ENCODE measurements around the gene GALNT18.

Gene GALNT18

GRCh38 chr11:11525283-11525682 is 96.5 kb downstream of the GALNT18 start:
- Histone ChIP-seq H3K27ac (replicated peaks) (no peak overlapping the region), H3K4me3 (replicated peaks; ENCODE audit: insufficient read depth, low read length) (no peak overlapping the region), H3K27me3 (ENCODE audit: insufficient read depth, poor library complexity, severe bottlenecking) (no peaks in the 10 kb centered on the region)
- DNase-seq (ENCODE audit: low read depth in 1 of 2, low spot score in 1 of 2) = no peak
- TF ChIP-seq, protein P1, sequence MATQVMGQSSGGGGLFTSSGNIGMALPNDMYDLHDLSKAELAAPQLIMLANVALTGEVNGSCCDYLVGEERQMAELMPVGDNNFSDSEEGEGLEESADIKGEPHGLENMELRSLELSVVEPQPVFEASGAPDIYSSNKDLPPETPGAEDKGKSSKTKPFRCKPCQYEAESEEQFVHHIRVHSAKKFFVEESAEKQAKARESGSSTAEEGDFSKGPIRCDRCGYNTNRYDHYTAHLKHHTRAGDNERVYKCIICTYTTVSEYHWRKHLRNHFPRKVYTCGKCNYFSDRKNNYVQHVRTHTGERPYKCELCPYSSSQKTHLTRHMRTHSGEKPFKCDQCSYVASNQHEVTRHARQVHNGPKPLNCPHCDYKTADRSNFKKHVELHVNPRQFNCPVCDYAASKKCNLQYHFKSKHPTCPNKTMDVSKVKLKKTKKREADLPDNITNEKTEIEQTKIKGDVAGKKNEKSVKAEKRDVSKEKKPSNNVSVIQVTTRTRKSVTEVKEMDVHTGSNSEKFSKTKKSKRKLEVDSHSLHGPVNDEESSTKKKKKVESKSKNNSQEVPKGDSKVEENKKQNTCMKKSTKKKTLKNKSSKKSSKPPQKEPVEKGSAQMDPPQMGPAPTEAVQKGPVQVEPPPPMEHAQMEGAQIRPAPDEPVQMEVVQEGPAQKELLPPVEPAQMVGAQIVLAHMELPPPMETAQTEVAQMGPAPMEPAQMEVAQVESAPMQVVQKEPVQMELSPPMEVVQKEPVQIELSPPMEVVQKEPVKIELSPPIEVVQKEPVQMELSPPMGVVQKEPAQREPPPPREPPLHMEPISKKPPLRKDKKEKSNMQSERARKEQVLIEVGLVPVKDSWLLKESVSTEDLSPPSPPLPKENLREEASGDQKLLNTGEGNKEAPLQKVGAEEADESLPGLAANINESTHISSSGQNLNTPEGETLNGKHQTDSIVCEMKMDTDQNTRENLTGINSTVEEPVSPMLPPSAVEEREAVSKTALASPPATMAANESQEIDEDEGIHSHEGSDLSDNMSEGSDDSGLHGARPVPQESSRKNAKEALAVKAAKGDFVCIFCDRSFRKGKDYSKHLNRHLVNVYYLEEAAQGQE (IDR thresholded peaks at IDR 0.05; ENCODE audit: insufficient replicate concordance, low read depth) = no peak
- TF ChIP-seq GABPA (IDR thresholded peaks at IDR 0.05; ENCODE audit: low read depth) = no peak
- no peak for TF ChIP-seq SPI1 (IDR thresholded peaks at IDR 0.05; ENCODE audit: borderline replicate concordance, low read depth)
- no peak for TF ChIP-seq POLR2AphosphoS5 (IDR thresholded peaks at IDR 0.05; ENCODE audit: low read depth)
- TF ChIP-seq, protein P2, sequence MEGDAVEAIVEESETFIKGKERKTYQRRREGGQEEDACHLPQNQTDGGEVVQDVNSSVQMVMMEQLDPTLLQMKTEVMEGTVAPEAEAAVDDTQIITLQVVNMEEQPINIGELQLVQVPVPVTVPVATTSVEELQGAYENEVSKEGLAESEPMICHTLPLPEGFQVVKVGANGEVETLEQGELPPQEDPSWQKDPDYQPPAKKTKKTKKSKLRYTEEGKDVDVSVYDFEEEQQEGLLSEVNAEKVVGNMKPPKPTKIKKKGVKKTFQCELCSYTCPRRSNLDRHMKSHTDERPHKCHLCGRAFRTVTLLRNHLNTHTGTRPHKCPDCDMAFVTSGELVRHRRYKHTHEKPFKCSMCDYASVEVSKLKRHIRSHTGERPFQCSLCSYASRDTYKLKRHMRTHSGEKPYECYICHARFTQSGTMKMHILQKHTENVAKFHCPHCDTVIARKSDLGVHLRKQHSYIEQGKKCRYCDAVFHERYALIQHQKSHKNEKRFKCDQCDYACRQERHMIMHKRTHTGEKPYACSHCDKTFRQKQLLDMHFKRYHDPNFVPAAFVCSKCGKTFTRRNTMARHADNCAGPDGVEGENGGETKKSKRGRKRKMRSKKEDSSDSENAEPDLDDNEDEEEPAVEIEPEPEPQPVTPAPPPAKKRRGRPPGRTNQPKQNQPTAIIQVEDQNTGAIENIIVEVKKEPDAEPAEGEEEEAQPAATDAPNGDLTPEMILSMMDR (IDR thresholded peaks at IDR 0.05; ENCODE audit: insufficient read depth, low read length) = no peak

- no peak overlapping the region for H3K27ac ChIP-seq (replicated peaks)
- no peak for DNase-seq (ENCODE audit: low read depth in 1 of 2, low spot score in 1 of 2)
- TF ChIP-seq SPI1 (IDR thresholded peaks at IDR 0.05; ENCODE audit: borderline replicate concordance, low read depth) (no peak), POLR2AphosphoS5 (IDR thresholded peaks at IDR 0.05; ENCODE audit: low read depth) (no peak), GABPA (IDR thresholded peaks at IDR 0.05; ENCODE audit: low read depth) (no peak)
- TF ChIP-seq, protein P1 (IDR thresholded peaks at IDR 0.05; ENCODE audit: insufficient replicate concordance, low read depth) = no peak
- TF ChIP-seq, protein P2 (IDR thresholded peaks at IDR 0.05; ENCODE audit: insufficient read depth, low read length) = no peak
- no peak overlapping the region for H3K4me3 ChIP-seq (replicated peaks; ENCODE audit: insufficient read depth, low read length)
- no peaks in the 10 kb centered on the region for H3K27me3 ChIP-seq (ENCODE audit: insufficient read depth, poor library complexity, severe bottlenecking)
Measured at GRCh38 chr11:11524436-11525061, 97.3 kb downstream of the GALNT18 start.

DNA sequence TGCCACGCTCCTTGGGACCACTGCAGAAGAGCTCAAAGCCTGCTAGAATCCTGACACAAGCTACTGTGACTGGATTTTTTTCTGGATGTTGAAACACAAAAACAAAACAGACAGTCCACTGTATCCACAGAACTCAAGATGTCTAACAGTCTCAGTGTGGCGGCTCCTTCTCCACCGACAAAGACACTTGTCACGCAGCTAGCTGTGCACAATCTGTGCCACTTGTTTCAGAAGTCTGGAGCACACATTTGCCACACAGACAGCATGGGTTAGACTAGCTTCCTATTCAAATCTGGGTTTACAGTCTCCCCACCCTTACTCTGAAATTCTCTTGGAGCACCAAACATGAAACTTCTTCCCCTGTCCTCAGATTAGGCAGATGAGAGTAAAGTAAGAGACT is 99.2 kb downstream of the GALNT18 start:
- Histone ChIP-seq H3K4me3 (replicated peaks; ENCODE audit: insufficient read depth, low read length) (no peak overlapping the region), H3K27me3 (ENCODE audit: insufficient read depth, poor library complexity, severe bottlenecking) (no peaks in the 10 kb centered on the region), H3K27ac (replicated peaks) (no peak overlapping the region)
- DNase-seq (ENCODE audit: low read depth in 1 of 2, low spot score in 1 of 2) = no peak
- TF ChIP-seq, protein P1 (IDR thresholded peaks at IDR 0.05; ENCODE audit: insufficient replicate concordance, low read depth) = no peak
- TF ChIP-seq, protein P2 (IDR thresholded peaks at IDR 0.05; ENCODE audit: insufficient read depth, low read length) = no peak
- no peak for TF ChIP-seq POLR2AphosphoS5 (IDR thresholded peaks at IDR 0.05; ENCODE audit: low read depth)
- no peak for TF ChIP-seq SPI1 (IDR thresholded peaks at IDR 0.05; ENCODE audit: borderline replicate concordance, low read depth)
- TF ChIP-seq GABPA (IDR thresholded peaks at IDR 0.05; ENCODE audit: low read depth) = no peak
